Measurements from ENCODE around the gene SETBP1.

DNA sequence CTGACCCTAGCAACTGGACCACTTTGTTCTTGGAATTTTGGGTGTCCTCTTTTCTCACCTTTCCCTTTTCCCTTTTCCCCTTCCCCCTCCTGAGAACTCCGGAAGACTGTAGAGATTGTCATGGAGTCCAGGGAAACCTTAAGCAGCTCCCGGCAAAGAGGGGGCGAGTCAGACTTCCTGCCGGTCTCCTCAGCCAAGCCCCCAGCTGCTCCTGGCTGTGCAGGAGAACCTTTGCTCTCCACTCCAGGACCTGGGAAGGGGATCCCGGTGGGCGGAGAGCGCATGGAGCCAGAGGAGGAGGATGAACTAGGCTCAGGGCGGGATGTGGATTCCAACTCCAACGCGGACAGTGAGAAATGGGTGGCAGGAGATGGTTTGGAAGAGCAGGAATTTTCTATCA lies 20.5 kb downstream of the SETBP1 start:
- TF ChIP-seq, protein P1, sequence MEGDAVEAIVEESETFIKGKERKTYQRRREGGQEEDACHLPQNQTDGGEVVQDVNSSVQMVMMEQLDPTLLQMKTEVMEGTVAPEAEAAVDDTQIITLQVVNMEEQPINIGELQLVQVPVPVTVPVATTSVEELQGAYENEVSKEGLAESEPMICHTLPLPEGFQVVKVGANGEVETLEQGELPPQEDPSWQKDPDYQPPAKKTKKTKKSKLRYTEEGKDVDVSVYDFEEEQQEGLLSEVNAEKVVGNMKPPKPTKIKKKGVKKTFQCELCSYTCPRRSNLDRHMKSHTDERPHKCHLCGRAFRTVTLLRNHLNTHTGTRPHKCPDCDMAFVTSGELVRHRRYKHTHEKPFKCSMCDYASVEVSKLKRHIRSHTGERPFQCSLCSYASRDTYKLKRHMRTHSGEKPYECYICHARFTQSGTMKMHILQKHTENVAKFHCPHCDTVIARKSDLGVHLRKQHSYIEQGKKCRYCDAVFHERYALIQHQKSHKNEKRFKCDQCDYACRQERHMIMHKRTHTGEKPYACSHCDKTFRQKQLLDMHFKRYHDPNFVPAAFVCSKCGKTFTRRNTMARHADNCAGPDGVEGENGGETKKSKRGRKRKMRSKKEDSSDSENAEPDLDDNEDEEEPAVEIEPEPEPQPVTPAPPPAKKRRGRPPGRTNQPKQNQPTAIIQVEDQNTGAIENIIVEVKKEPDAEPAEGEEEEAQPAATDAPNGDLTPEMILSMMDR (IDR thresholded peaks at IDR 0.05), result no peak
- TF ChIP-seq EZH2 (IDR thresholded peaks at IDR 0.05) (no peak), EZH2phosphoT487 (IDR thresholded peaks at IDR 0.05) (no peak)

Measured in neural progenitor cell (in vitro differentiated cells).